HCT116 (cell line): ENCODE results near the gene GEMIN2.
"Not testable (repeated sequence)": the region's sequence is repeated elsewhere in the genome, so short reads cannot be mapped to it uniquely, and the experiment has no call there.

Source experiments
- EGR1 ChIP-seq: IDR thresholded peaks from 2 replicates; pipeline ENCODE4 v1.6.1; 2012; ENCODE audit warnings: low read depth
- EZH2phosphoT487 ChIP-seq: fragments of 200-600 bp; IDR thresholded peaks from 2 replicates; pipeline ENCODE4 v1.6.1; 2018; ENCODE audit warnings: antibody characterized with exemption, borderline replicate concordance
- YY1 ChIP-seq: IDR thresholded peaks from 2 replicates; pipeline ENCODE4 v1.6.1; 2011; ENCODE audit warnings: low read length, low read depth, moderate library complexity, mild to moderate bottlenecking; ENCODE audit not compliant: insufficient replicate concordance; ENCODE audit errors: extremely low read depth
- ZBTB33 ChIP-seq: IDR thresholded peaks from 2 replicates; pipeline ENCODE4 v1.6.1; 2011; ENCODE audit warnings: mild to moderate bottlenecking, low read length, moderate library complexity; ENCODE audit not compliant: insufficient replicate concordance; ENCODE audit errors: extremely low read depth
- ZFX ChIP-seq: fragments of 450-650 bp; IDR thresholded peaks from 2 replicates; pipeline ENCODE4 v1.6.1; 2017
- TF ChIP-seq, protein P1 (sequence below): IDR thresholded peaks from 2 replicates; pipeline ENCODE4 v1.6.1; 2012; ENCODE audit warnings: low read depth
- TF ChIP-seq, protein P2 (sequence below), 3 experiments: fragments of 200-600 bp in 1 of 3; sonication (generic) in 1 of 3; IDR thresholded peaks in 2 of 3; conservative IDR thresholded peaks in 1 of 3; 2 replicates each; pipeline ENCODE4 v1.5.1; 2012 to 2017; ENCODE audit warnings: low read depth in 2 of 3, low read length in 2 of 3, antibody characterized with exemption in 1 of 3, borderline replicate concordance in 1 of 3, control low read depth in 1 of 3, mild to moderate bottlenecking in 1 of 3, mixed read lengths in 1 of 3, mixed run types in 1 of 3, moderate library complexity in 1 of 3; ENCODE audit not compliant: insufficient read depth in 1 of 3
- TF ChIP-seq, protein P3 (sequence below): IDR thresholded peaks from 2 replicates; pipeline ENCODE4 v1.6.1; 2012

DNA sequence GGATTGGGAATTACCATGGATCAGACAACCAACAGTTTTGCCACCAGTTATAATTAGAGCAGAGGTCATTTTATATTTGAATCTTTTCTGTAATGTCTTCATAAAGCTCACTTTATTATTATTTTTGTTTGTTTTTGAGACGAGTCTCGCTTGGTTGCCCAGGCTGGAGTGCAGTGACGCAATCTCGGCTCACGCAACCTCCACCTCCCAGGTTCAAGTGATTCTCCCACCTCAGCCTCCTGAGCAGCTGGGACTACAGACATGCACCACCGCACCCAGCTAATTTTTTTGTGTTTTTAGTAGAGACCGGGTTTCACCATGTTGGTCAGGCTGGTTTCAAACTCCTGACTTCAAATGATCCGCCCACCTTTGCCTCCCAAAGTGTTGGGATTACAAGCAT, 23.7 kb downstream of the GEMIN2 start:
- TF ChIP-seq, protein P1, sequence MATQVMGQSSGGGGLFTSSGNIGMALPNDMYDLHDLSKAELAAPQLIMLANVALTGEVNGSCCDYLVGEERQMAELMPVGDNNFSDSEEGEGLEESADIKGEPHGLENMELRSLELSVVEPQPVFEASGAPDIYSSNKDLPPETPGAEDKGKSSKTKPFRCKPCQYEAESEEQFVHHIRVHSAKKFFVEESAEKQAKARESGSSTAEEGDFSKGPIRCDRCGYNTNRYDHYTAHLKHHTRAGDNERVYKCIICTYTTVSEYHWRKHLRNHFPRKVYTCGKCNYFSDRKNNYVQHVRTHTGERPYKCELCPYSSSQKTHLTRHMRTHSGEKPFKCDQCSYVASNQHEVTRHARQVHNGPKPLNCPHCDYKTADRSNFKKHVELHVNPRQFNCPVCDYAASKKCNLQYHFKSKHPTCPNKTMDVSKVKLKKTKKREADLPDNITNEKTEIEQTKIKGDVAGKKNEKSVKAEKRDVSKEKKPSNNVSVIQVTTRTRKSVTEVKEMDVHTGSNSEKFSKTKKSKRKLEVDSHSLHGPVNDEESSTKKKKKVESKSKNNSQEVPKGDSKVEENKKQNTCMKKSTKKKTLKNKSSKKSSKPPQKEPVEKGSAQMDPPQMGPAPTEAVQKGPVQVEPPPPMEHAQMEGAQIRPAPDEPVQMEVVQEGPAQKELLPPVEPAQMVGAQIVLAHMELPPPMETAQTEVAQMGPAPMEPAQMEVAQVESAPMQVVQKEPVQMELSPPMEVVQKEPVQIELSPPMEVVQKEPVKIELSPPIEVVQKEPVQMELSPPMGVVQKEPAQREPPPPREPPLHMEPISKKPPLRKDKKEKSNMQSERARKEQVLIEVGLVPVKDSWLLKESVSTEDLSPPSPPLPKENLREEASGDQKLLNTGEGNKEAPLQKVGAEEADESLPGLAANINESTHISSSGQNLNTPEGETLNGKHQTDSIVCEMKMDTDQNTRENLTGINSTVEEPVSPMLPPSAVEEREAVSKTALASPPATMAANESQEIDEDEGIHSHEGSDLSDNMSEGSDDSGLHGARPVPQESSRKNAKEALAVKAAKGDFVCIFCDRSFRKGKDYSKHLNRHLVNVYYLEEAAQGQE, result not testable (repeated sequence)
- TF ChIP-seq, protein P2, sequence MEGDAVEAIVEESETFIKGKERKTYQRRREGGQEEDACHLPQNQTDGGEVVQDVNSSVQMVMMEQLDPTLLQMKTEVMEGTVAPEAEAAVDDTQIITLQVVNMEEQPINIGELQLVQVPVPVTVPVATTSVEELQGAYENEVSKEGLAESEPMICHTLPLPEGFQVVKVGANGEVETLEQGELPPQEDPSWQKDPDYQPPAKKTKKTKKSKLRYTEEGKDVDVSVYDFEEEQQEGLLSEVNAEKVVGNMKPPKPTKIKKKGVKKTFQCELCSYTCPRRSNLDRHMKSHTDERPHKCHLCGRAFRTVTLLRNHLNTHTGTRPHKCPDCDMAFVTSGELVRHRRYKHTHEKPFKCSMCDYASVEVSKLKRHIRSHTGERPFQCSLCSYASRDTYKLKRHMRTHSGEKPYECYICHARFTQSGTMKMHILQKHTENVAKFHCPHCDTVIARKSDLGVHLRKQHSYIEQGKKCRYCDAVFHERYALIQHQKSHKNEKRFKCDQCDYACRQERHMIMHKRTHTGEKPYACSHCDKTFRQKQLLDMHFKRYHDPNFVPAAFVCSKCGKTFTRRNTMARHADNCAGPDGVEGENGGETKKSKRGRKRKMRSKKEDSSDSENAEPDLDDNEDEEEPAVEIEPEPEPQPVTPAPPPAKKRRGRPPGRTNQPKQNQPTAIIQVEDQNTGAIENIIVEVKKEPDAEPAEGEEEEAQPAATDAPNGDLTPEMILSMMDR (IDR thresholded peaks at IDR 0.05 in 2 of 3, conservative IDR thresholded peaks at IDR 0.05 in 1 of 3; ENCODE audit: borderline replicate concordance in 1 of 3, insufficient read depth in 1 of 3, low read depth in 2 of 3, low read length in 2 of 3), result not testable (repeated sequence)
- TF ChIP-seq YY1, EGR1, EZH2phosphoT487, ZFX, ZBTB33: not testable (repeated sequence)
- TF ChIP-seq, protein P3, sequence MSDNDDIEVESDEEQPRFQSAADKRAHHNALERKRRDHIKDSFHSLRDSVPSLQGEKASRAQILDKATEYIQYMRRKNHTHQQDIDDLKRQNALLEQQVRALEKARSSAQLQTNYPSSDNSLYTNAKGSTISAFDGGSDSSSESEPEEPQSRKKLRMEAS, result not testable (repeated sequence)
